H4 (cell line): Measurements from ENCODE around the gene JCAD. TPM values are rescaled to one million over a fixed set of nuclear protein-coding genes. Genes with fewer than 3 reads are reported as not detected.
"Not testable (repeated sequence)": the region's sequence is repeated elsewhere in the genome, so short reads cannot be mapped to it uniquely, and the experiment has no call there.

Experiments
- DNase-seq: peaks from one replicate; pipeline ENCODE4 v3.0.0-alpha.2; 2015; ENCODE audit warnings: low spot score
- total RNA-seq: library from RNA; depleted of rRNA; stranded (reverse); fragments of >200 nt; shearing (Covaris generic); gene quantifications from 2 replicates; pipeline ENCODE4 v1.2.3, GENCODE V29; 2014

Gene JCAD
- total RNA-seq, 1 experiment from 2014 or later, result 4.1 TPM

- no peak for DNase-seq
These were observed 33.3 kb downstream of the JCAD start for GRCh38 chr10:30026080-30026479.

DNA sequence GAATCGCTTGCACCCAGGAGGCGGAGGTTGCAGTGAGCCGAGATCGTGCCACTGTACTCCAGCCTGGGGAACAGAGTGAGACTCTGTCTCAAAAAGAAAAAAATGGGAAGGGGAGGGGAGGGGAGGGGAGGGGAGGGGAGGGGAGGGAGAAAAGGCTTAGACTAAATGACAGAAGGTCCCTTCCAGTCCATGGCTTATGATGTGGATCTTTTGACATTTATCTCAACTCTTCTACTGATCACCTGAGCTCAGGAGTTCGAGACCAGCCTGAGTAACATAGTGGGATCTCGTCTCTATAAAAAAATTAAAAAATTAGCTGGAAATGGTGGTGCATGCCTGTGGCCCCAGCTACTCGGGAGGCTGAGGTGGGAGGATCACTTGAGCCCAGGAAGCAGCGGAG is 34.0 kb downstream of the JCAD start:
- DNase-seq, result not testable (repeated sequence)

DNA sequence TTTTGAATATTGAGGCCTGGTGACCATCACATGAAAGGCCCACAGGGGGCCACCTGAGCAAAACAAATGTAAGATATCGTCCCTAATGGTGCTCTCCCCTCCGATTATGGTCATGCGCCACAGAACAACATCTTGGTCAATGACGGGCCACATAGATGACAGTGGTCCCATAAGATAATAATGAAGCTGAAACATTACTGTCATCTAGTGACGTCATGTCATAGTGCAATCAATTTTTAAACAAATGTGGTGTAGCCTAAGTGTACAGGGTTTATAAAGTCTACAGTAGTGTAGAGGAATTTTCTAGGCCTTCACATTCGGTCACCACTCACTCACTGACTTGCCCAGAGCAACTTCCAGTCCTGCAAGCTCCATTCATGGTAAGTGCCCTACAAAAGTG is 36.8 kb downstream of the JCAD start:
- DNase-seq, result no peak

DNA sequence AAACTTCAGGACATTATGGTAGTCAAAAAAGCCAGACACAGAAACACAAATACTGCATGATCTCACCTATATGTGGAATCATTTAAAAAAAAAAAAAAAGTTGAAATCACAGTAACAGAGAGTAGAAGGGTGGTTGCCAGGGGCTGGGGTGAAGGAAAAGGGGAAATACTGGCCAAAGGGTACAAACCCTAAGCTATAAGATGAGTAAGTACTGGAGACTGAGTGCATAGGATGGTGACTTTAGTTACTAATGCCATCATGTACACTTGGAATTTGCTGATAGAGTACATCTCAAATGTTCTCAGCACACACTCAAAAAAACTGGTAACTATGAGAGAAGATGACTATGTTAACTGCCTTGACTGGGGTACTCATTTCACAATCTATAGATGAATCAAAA is 39.9 kb downstream of the JCAD start:
- DNase-seq, result no peak

DNA sequence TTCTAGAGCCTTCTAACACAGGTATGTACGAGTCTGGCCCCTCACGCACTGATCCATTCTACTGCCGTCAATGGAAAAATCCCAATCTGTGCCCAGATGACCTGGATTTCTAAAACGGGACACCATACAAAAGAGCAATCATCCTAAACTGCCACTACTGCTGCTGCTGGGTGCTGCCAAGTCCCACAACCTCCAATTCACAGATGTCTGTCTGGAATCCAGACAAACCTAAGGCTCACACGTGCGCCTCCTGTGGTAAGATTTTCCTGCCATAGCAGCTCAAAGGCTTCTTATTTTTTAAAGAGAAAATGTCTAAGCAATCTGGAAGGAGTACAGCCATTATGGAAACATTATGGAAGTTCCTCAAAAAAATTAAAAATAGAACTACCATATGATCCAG is 40.9 kb downstream of the JCAD start:
- DNase-seq, result no peak

- DNase-seq, result no peak
These were observed 41.4 kb downstream of the JCAD start for GRCh38 chr10:30017966-30018365.

GRCh38 chr10:30017556-30017955 is 41.8 kb downstream of the JCAD start:
- no peak for DNase-seq

DNA sequence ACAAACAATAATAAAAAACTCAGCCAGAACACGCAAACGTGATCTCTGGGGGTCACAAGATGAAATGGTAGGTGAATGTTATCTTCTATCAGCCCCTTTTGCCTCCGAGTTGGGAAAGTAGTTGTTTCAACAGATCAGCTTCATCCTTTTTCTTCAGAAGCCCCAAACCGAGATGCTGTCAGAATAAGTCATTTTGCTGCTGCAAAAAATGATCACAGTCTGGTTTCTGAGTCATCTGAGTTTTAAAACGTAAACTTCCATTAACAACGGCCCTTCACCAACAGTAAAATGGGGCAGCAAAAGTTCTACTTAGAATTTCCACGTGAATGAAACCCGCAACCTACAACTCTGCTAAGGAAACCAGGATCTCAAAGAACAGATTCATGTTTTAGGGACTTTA is 44.9 kb downstream of the JCAD start:
- no peak for DNase-seq

DNA sequence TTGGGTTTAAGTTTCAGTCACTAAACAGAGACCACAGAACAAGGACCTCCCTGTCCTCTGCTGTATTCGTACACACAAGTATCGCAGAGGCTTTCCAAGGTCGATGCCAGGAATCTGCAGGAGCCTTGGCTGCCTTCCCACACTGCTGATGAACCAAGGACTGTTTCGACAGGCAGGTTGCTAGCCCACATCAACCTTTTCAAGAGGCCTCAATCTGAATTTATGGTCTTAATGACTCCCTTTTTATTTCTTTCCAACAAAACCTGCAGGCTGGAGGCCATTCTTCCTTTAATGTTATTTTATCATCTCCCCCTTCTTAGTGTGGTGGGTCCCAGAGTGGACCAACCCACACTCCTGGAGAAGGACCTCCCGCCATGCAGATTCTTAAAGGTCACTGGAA is 45.6 kb downstream of the JCAD start:
- no peak for DNase-seq

DNA sequence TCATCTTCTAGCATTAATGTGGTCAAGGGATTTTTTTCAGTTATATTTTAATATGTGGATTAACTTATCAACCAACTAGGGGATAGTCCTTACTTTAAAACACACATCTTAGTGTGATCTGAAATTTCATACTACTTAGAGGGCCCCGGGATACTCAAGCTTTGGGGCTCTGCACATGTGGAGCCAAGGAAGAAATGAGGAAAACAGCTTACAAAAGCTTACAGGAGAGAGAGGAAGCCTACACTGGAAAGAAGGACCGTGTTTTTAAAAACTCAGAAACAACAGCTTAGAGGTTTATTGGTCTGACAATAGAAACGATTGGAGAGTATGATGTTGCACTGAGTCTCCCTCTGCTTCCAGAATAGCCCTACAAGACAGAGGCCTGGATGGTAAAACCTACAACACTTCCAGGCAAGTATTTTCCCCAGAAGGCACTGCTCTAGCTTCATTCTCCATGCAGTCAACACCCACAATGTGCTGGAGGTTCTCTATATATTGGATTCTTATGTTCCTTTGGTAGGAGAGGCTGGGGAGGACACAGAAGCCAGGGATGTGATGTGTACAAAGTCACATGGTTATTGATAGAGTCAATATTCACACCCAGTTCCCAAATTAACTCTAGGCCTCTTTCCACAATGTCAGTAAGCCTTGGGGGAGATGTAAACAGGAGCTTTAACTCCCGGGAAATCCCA is 47.3 kb downstream of the JCAD start:
- no peak for DNase-seq

DNA sequence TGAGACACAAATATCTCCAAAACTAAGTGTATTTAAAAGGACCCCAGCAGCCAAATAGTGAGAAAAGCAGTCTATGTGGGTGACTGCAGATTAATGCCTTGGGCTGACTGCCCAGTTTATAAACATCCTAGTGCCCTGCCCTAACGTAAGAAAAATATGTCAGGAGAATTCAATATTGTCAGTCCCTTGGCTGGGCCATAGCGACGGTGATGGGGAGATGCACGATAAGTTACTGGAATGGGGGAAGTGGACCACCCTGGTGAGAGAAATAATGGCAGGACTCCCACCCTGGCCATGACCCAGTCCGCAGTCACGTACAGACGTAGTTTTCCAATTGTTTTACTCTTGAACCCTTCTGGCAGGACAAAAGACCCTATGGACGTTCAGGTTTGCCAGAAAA is 48.0 kb downstream of the JCAD start:
- DNase-seq, result no peak

DNA sequence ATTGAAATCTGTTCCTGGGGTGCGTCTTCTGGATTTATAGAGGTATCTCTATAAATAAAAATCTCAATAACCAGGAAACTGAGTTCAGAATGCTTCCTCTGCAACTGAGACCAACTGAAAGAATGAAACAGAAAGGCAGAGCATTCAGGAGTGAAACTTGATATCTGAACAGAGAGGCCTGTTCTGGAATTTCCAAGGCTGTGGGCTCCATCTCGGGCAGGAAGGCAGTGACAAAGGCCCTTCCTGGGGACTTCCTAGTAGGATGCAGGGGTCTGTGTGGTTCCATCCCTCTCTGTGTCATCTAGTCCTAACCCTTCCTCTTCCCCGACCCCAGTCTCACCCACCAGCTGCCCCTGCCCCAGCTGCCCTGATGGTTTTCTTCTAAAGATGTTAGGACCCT is 52.0 kb downstream of the JCAD start:
- no peak for DNase-seq

GRCh38 chr10:30006410-30006809 is 53.0 kb downstream of the JCAD start:
- DNase-seq, result no peak

DNA sequence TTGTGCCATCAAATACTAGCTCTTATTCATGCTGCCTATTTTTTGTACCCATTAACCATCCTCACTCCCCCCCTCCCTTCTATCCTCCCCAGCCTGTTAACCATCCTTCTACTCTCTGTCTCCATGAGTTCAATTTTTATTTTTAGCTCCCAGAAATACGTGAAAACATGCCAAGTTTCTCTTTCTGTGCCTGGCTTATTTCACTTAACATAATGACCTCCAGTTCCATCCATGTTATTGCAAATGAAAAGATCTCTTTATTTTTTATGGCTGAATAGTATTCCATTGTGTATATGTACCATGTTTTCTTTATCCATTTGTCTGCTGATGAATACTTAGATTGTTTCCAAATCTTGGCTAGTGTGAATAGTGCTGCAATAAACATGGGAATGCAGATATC is 54.3 kb downstream of the JCAD start:
- DNase-seq, result not testable (repeated sequence)

DNA sequence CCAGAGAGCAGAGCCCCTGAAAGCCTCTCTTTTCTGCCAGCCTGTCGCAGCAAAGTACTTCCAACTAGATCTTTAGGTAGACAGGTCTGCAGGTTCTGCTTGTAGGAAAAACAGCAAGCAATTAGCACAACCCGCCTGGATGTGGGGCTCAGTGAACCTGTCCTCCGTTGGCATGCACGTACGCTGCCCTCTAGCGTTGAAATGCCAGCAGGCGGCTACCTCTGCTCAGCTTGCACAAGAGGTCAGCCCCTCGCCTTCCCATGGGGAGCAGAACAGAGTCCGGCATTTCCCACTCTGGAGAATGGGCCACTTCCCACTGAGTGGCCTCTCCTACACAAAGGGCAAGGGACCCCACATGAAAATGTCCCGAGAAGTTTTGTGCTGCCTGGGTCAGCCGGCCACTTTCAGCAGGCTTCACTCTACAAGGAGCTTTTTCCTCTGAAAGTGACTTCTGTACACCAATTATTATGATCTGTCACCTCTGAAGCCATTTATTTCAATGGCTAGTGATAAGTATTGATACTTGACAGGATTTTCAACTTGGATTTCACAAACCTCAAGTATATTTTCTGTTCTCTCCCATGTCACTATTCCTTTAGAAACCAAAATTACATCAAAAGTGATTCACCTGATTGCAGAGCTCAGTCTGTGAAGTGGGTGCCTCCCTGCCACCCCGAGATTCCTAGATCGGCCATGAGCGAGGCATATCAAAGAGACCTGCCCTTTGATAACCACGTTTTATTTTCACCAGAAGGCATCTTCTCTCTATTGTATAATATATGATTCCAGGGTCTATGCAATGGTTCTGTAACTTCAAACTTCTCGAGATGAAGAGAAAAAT is 56.7 kb downstream of the JCAD start:
- DNase-seq, result peak; percentile 67

GRCh38 chr10:30000802-30001571 is 58.4 kb downstream of the JCAD start:
- peak; percentile 35 for DNase-seq

DNA sequence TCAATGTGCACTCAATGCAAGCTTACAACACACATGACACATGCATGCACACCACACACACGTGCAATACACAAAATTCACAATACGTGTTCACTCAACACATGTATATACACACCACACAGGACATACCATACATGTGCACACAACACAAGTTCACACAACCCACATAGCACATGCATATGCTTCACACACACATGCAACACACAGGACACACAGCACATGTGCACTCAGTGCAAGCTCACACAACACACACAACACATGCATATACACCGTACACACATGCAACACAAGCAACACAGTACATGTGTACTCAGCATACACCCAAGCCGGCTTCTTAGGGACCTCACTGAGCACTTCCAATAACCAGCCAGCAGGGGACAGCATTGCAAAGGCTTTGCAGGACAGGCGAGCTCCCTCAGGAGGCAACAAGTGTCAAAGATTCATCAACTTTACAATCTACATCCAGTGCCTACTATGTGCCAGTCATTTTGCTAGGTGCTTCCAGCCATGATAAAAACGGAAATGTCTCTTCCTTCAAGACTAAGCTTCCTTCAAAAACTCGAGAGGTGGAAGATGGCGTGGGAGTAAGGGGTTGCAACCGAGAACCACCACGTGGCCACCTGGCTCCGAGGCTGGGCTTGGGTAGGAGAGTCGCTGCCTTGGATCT is 61.1 kb downstream of the JCAD start:
- peak; percentile 58 for DNase-seq

- DNase-seq, result no peak
These were observed 64.6 kb downstream of the JCAD start for GRCh38 chr10:29994811-29995210.

GRCh38 chr10:29993319-29993915 is 66.0 kb downstream of the JCAD start:
- DNase-seq, result no peak

- no peak for DNase-seq
These were observed 66.5 kb downstream of the JCAD start for GRCh38 chr10:29992914-29993313.

DNA sequence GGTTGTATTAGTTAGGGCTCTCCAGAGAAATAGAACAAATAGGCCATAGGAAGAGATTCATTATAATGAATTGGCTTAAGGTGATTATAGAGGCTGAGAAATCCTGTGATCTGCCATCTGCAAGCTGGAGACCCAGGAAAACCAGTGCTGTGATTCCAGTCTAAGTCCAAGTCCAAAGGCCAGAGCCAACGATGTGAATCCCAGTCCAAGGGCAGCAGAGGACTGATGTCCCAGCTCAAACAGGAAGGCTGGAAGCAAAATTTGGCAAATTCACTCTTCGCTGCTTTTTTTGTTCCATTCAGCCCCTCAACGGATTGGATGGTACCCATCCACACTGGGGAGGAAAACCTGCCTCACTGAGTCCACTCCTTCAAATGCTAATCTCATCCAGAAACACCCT is 68.0 kb downstream of the JCAD start:
- no peak for DNase-seq

- DNase-seq, result no peak
These were observed 71.9 kb downstream of the JCAD start for GRCh38 chr10:29987471-29987870.
